C4-2B (cell line): ENCODE data around the gene SLIT3.

ENCODE experiments used
- H3K27ac ChIP-seq: fragments of 450-650 bp; 2 replicates; pipeline ENCODE4 v1.5.1; 2017
- CTCF ChIP-seq: fragments of 450-650 bp; conservative IDR thresholded peaks from 2 replicates; pipeline ENCODE4 v1.5.1; 2017; ENCODE audit warnings: mild to moderate bottlenecking
- ZFX ChIP-seq: fragments of 450-650 bp; IDR thresholded peaks from 2 replicates; pipeline ENCODE4 v1.6.1; 2017

SLIT3 gene

GRCh38 chr5:168802337-168802736 is 498.6 kb downstream of the SLIT3 start:
- no peak overlapping the region for H3K27ac ChIP-seq
- TF ChIP-seq ZFX: no peak
- no peak for TF ChIP-seq CTCF

DNA sequence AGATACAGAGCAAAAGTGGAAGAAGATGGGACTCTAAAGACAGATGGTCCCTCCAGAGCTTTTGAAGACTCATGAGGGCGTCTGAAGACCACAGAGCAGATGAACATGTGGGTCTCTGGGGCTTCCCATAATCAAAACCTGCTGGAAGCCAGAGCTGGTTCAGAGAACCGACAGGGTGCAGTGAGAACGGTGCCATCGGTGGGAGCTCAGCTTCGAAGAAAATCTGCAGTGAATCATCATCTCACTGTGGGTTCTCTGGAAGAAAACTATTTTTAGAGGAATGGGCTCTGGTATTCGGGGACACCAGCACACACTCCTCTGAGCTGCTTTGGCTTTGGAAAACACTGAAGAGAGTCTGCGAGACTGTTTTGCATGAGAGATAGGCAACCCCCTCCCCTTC is 499.4 kb downstream of the SLIT3 start:
- TF ChIP-seq ZFX (no peak), CTCF (no peak)
- no peak overlapping the region for H3K27ac ChIP-seq

- TF ChIP-seq CTCF (no peak), ZFX (no peak)
- no peak overlapping the region for H3K27ac ChIP-seq
Measured at GRCh38 chr5:168800701-168801100, 500.2 kb downstream of the SLIT3 start.

- H3K27ac ChIP-seq: no peak overlapping the region
- TF ChIP-seq ZFX: no peak
- TF ChIP-seq CTCF: no peak
Measured at GRCh38 chr5:168798065-168799023, 502.6 kb downstream of the SLIT3 start.

GRCh38 chr5:168796593-168797580 is 504.1 kb downstream of the SLIT3 start:
- H3K27ac ChIP-seq: no peak overlapping the region

DNA sequence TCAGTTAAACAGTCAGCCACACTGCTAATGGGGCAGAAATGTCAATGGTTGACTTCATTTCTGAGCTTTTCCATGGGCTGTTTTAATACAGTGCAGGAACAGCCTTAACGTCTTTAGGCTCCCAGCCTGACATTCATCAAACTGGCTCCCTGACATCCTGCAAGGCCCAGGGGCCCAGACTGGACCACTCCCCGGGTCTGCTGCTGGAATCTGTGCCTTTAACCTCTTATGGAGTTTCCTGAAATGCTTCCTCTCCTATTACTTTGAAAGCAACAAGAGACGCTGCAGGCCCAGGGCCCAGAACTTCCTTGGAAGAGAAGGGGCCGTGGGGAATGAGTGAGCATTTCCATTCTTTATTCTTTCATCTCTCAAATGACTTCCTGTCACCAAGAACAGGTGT is 504.9 kb downstream of the SLIT3 start:
- no peak overlapping the region for H3K27ac ChIP-seq
- TF ChIP-seq CTCF (no peak), ZFX (no peak)

More at GRCh38 chr5:168796593-168797580, 504.1 kb downstream of the SLIT3 start:
- TF ChIP-seq CTCF (no peak), ZFX (no peak)
